GM19463 (cell line): Measurements from ENCODE around the gene EPN3.

Experiments used
- ATAC-seq: cut with Tn5 transposase; IDR thresholded peaks from one replicate; pipeline ENCODE4 v1.9.1; 2021; ENCODE audit warnings: mild to moderate bottlenecking, moderate library complexity; ENCODE audit not compliant: unreplicated experiment

Gene EPN3

GRCh38 chr17:50508573-50509460 lies 23.7 kb upstream of the EPN3 start:
- no peak for ATAC-seq

GRCh38 chr17:50511058-50511457 lies 21.5 kb upstream of the EPN3 start:
- peak; percentile 92 for ATAC-seq

- no peak for ATAC-seq
These were observed 19.0 kb upstream of the EPN3 start for GRCh38 chr17:50513495-50513894.

- no peak for ATAC-seq
These were observed 18.1 kb upstream of the EPN3 start for GRCh38 chr17:50514388-50514787.

GRCh38 chr17:50514936-50515702 lies 17.4 kb upstream of the EPN3 start:
- no peak for ATAC-seq

- no peak for ATAC-seq
These were observed 15.5 kb upstream of the EPN3 start for GRCh38 chr17:50517011-50517410.

GRCh38 chr17:50517504-50518383 lies 14.8 kb upstream of the EPN3 start:
- ATAC-seq: no peak

GRCh38 chr17:50518384-50519023 lies 14.0 kb upstream of the EPN3 start:
- ATAC-seq: no peak

- no peak for ATAC-seq
These were observed 13.2 kb upstream of the EPN3 start for GRCh38 chr17:50519141-50519834.

- no peak for ATAC-seq
These were observed 12.1 kb upstream of the EPN3 start for GRCh38 chr17:50520483-50520882.

GRCh38 chr17:50521514-50521913 lies 11.0 kb upstream of the EPN3 start:
- no peak for ATAC-seq

GRCh38 chr17:50522766-50523165 lies 9.8 kb upstream of the EPN3 start:
- no peak for ATAC-seq

- ATAC-seq: no peak
These were observed 9.3 kb upstream of the EPN3 start for GRCh38 chr17:50523208-50523607.

GRCh38 chr17:50524838-50525237 lies 7.7 kb upstream of the EPN3 start:
- no peak for ATAC-seq

GRCh38 chr17:50527155-50527762 lies 5.3 kb upstream of the EPN3 start:
- no peak for ATAC-seq

GRCh38 chr17:50527949-50528474 lies 4.5 kb upstream of the EPN3 start:
- ATAC-seq: no peak

GRCh38 chr17:50529849-50530248 lies 2.7 kb upstream of the EPN3 start:
- ATAC-seq: no peak

- no peak for ATAC-seq
These were observed 1.0 kb upstream of the EPN3 start for GRCh38 chr17:50531428-50532025.

GRCh38 chr17:50533185-50533584 lies 650 bp downstream of the EPN3 start:
- ATAC-seq: no peak
